ENCODE measurements around the gene AHCYL2. TPM values are rescaled to one million over a fixed set of nuclear protein-coding genes. Genes with fewer than 3 reads are reported as not detected.
A peak's percentile ranks its signal among the peaks of the same experiment; 100 is the strongest.

The AHCYL2 gene
- total RNA-seq, 1 donor from 2014 or later, result 19.9 TPM

DNA sequence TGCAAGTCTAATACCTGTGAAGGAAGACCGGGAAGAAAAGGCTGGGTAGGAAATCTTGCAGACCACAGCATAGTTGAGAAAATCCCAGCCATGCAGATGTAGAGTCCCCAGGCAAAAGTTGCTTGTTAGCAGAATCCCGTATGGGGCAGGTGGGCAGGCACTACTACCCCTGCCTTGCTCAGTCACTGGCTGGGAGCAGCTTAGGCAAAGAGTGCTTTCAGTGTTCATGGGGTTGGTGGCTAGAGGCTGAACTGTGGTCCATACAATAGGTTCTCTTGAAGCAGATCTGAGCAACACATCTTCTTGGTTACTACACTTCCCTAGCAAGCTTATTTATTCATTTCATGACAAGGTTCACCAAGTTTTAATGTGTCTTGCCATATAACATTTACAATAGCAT, 92.6 kb downstream of the AHCYL2 start:
- DNase-seq (ENCODE audit: low spot score), result no peak
- TF ChIP-seq, protein P1, sequence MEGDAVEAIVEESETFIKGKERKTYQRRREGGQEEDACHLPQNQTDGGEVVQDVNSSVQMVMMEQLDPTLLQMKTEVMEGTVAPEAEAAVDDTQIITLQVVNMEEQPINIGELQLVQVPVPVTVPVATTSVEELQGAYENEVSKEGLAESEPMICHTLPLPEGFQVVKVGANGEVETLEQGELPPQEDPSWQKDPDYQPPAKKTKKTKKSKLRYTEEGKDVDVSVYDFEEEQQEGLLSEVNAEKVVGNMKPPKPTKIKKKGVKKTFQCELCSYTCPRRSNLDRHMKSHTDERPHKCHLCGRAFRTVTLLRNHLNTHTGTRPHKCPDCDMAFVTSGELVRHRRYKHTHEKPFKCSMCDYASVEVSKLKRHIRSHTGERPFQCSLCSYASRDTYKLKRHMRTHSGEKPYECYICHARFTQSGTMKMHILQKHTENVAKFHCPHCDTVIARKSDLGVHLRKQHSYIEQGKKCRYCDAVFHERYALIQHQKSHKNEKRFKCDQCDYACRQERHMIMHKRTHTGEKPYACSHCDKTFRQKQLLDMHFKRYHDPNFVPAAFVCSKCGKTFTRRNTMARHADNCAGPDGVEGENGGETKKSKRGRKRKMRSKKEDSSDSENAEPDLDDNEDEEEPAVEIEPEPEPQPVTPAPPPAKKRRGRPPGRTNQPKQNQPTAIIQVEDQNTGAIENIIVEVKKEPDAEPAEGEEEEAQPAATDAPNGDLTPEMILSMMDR (IDR thresholded peaks at IDR 0.05; ENCODE audit: unreplicated experiment), result no peak
- H3K27me3 Mint-ChIP-seq (ENCODE audit: unreplicated experiment), result no peaks in the 10 kb centered on the region

DNA sequence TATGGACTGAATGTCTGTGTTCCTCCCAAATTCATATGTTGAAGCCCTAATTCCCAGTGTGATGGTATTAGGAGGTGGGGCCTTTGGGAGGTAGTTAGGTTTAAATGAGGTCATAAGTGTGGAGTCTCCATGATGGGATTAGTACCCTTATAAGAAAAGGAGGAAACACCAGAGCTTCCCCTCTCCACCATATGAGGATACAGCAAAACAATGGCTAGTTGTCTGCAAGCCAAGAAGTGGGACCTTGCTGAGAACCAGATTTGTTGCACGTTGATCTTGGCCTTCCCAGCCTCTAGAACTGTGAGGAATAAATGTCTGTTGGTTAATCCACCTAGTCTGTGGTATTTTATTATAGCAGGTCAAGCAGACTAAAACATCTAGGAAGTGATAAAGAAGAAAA, 102.2 kb downstream of the AHCYL2 start:
- Mint-ChIP-seq H3K4me3 (ENCODE audit: unreplicated experiment) (no peak overlapping the region), H3K27ac (ENCODE audit: unreplicated experiment) (no peak overlapping the region), H3K4me1 (ENCODE audit: unreplicated experiment) (peaks cover 5% of the 10 kb centered on the region), H3K27me3 (ENCODE audit: unreplicated experiment) (no peaks in the 10 kb centered on the region), H3K36me3 (ENCODE audit: low read depth, unreplicated experiment) (peaks cover 21% of the 10 kb centered on the region), H3K9me3 (ENCODE audit: unreplicated experiment) (peaks cover 3% of the 10 kb centered on the region)
- DNase-seq (ENCODE audit: low spot score), result no peak
- TF ChIP-seq, protein P1 (IDR thresholded peaks at IDR 0.05; ENCODE audit: unreplicated experiment), result no peak

More for the DNA sequence above, 92.6 kb downstream of the AHCYL2 start:
- Mint-ChIP-seq H3K9me3 (ENCODE audit: unreplicated experiment) (no peaks in the 10 kb centered on the region), H3K4me3 (ENCODE audit: unreplicated experiment) (no peak overlapping the region), H3K27ac (ENCODE audit: unreplicated experiment) (no peak overlapping the region), H3K36me3 (ENCODE audit: low read depth, unreplicated experiment) (no peaks in the 10 kb centered on the region), H3K4me1 (ENCODE audit: unreplicated experiment) (no peaks in the 10 kb centered on the region)

DNA sequence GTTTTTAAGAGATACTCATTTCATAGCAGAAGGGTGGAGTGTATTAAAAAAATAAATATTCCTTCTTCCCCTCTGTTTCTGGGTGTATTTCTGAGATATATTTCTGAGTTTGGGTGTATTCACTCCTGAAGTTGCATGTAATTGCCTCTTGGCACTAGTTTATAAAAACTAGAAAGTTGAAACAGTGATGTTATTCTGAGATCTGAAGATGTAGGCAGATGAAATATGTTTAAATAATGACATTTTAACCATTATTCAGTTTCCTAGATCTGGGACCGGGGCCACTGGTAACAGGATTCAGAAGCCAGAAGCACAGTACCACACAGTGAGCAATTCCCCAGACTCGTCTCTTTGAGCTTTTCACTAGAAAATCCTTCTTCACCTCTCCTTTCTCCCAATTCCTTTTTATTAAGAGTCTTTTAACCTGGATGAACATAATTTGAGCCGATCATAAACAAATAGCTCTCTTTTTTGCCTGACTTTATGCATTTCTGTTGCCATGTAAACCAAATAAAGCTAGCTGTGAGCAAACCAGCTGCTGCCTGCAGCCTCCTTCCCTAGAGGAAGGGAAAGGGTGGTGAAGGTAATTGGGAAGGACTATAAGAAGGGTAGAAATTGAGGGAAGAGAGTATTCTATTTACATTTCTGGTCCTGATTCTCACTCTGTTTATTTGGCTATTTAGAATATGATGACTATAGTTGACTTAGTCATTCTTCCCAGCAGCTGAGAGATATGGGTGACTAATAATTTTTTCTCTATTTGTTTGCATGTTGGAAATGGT, 107.6 kb downstream of the AHCYL2 start:
- TF ChIP-seq, protein P1 (IDR thresholded peaks at IDR 0.05; ENCODE audit: unreplicated experiment), result no peak
- Mint-ChIP-seq H3K4me1 (ENCODE audit: unreplicated experiment) (no peaks in the 10 kb centered on the region), H3K9me3 (ENCODE audit: unreplicated experiment) (no peaks in the 10 kb centered on the region), H3K36me3 (ENCODE audit: low read depth, unreplicated experiment) (no peaks in the 10 kb centered on the region), H3K27me3 (ENCODE audit: unreplicated experiment) (no peaks in the 10 kb centered on the region), H3K4me3 (ENCODE audit: unreplicated experiment) (no peak overlapping the region), H3K27ac (ENCODE audit: unreplicated experiment) (peak overlapping the region; percentile 43)
- no peak for DNase-seq (ENCODE audit: low spot score)

DNA sequence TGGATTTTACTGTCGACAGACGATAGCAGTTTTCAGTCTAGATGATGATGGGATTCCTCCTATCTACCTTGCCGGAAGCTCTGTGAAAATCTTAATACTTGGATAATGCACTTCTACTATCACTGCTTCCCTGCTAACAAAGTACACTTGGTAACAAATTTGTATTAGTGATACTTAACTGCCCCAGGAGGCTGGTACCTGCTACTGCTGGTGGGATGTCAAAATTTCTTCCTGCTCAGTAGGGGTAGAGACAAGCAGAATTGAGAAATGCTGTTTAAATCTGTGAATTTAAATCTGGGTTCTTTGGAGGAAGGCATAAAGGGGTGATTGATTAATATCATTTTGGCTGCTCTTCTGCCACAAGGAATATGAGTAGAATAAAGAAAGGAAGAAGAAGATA, 109.6 kb downstream of the AHCYL2 start:
- Mint-ChIP-seq H3K27me3 (ENCODE audit: unreplicated experiment) (no peaks in the 10 kb centered on the region), H3K4me1 (ENCODE audit: unreplicated experiment) (peaks cover 7% of the 10 kb centered on the region), H3K27ac (ENCODE audit: unreplicated experiment) (no peak overlapping the region), H3K36me3 (ENCODE audit: low read depth, unreplicated experiment) (no peaks in the 10 kb centered on the region), H3K4me3 (ENCODE audit: unreplicated experiment) (no peak overlapping the region), H3K9me3 (ENCODE audit: unreplicated experiment) (no peaks in the 10 kb centered on the region)
- no peak for DNase-seq (ENCODE audit: low spot score)
- TF ChIP-seq, protein P1 (IDR thresholded peaks at IDR 0.05; ENCODE audit: unreplicated experiment), result no peak

DNA sequence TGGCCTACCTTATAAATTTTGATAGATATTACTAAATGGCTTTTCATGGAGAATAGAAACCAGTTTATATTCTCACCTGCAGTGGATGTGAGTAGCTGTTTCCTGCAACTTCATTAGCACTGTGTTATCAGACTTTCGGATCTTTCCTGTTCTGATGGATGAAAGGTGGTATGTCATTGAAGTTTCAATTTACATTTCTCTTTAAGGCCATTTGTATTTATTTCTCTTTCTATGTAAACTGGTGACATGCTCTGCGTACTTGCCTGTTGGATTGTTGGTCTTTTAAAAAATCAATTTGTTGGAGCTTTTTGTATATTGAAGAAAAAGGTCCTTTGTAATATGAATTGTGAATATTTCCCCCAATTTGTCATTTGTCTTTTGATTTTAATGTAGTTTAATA, 113.6 kb downstream of the AHCYL2 start:
- Mint-ChIP-seq H3K36me3 (ENCODE audit: low read depth, unreplicated experiment) (no peaks in the 10 kb centered on the region), H3K27me3 (ENCODE audit: unreplicated experiment) (no peaks in the 10 kb centered on the region)

More for the DNA sequence above, 113.6 kb downstream of the AHCYL2 start:
- DNase-seq (ENCODE audit: low spot score), result no peak
- H3K4me1 Mint-ChIP-seq (ENCODE audit: unreplicated experiment), result peaks cover 19% of the 10 kb centered on the region
- TF ChIP-seq, protein P1 (IDR thresholded peaks at IDR 0.05; ENCODE audit: unreplicated experiment), result no peak
- H3K9me3 Mint-ChIP-seq (ENCODE audit: unreplicated experiment), result no peaks in the 10 kb centered on the region
- H3K4me3 Mint-ChIP-seq (ENCODE audit: unreplicated experiment), result no peak overlapping the region
- H3K27ac Mint-ChIP-seq (ENCODE audit: unreplicated experiment), result no peak overlapping the region

All from endothelial cell (in vitro differentiated cells).